Stimulated activated naive CD8-positive, alpha-beta T cell treated with anti-CD3 and anti-CD28 coated beads, Interleukin-15, Interleukin-2, amounts not matched to agents 100 ng/mL and 50 ng/mL, for 24 hours (primary cell): ENCODE data around the gene SLC2A9.

Source experiments
- H3K27ac Mint-ChIP-seq: one replicate; pipeline ENCODE4 v1.8.0; 2021; ENCODE audit warnings: mild to moderate bottlenecking, mixed read lengths
- H3K27me3 Mint-ChIP-seq: one replicate; pipeline ENCODE4 v1.8.0; 2021; ENCODE audit warnings: mixed read lengths
- H3K36me3 Mint-ChIP-seq: one replicate; pipeline ENCODE4 v1.8.0; 2021; ENCODE audit warnings: low read depth, mixed read lengths
- H3K4me1 Mint-ChIP-seq: one replicate; pipeline ENCODE4 v1.8.0; 2021; ENCODE audit warnings: low read depth, mixed read lengths
- H3K4me3 Mint-ChIP-seq: one replicate; pipeline ENCODE4 v1.8.0; 2021; ENCODE audit warnings: mild to moderate bottlenecking, mixed read lengths
- H3K9me3 Mint-ChIP-seq: one replicate; pipeline ENCODE4 v1.8.0; 2021; ENCODE audit warnings: mixed read lengths

SLC2A9 gene

DNA sequence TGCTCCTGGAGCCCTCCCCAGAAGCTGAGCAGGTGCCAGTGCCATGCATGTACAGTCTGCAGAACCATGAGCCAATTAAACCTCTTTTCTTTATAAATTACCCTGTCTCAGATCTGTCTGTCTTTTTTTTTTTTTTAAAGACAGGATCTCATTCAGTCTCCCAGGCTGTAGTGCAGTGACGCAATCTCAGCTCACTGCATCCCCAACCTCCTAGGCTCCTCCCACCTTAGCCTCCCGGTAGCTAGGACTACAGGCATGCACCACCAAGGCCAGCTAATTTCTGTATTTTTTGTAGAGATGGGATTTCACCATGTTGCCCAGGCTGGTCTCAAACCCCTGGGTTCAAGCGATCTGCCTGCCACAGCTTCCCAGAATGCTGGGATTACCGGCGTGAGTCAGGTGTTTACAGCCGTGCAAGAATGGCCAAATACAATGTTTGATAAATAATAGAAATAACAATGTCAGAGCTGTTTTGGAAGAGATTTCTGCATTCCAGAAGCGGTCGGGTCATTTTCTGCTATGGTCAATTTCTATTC, 68.8 kb downstream of the SLC2A9 start:
- Mint-ChIP-seq H3K9me3 (no peaks in the 10 kb centered on the region), H3K27me3 (no peaks in the 10 kb centered on the region), H3K4me3 (no peak overlapping the region), H3K4me1 (no peaks in the 10 kb centered on the region), H3K36me3 (no peaks in the 10 kb centered on the region), H3K27ac (no peak overlapping the region)

DNA sequence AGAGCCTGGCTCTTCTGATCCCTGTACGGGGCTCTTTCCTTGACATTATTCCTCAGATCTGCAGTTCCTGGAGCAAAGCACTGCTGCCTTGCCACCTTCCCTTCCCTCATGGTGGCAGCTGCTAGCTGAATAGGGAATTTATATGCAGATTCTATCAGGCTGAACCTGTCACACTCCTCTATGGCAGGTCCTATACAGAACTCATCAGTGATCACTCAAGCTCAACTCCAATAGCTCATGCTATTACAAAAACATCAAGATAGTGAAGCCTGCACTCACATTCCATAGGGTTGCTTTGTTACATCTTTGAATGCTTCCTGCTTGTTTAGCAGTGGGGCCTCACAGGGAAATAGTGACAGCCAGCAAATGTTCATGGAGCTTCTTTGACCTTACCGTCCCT, 71.7 kb downstream of the SLC2A9 start:
- no peaks in the 10 kb centered on the region for H3K36me3 Mint-ChIP-seq
- H3K27ac Mint-ChIP-seq, result no peak overlapping the region
- no peak overlapping the region for H3K4me3 Mint-ChIP-seq
- H3K27me3 Mint-ChIP-seq, result no peaks in the 10 kb centered on the region
- no peaks in the 10 kb centered on the region for H3K4me1 Mint-ChIP-seq
- H3K9me3 Mint-ChIP-seq, result no peaks in the 10 kb centered on the region

DNA sequence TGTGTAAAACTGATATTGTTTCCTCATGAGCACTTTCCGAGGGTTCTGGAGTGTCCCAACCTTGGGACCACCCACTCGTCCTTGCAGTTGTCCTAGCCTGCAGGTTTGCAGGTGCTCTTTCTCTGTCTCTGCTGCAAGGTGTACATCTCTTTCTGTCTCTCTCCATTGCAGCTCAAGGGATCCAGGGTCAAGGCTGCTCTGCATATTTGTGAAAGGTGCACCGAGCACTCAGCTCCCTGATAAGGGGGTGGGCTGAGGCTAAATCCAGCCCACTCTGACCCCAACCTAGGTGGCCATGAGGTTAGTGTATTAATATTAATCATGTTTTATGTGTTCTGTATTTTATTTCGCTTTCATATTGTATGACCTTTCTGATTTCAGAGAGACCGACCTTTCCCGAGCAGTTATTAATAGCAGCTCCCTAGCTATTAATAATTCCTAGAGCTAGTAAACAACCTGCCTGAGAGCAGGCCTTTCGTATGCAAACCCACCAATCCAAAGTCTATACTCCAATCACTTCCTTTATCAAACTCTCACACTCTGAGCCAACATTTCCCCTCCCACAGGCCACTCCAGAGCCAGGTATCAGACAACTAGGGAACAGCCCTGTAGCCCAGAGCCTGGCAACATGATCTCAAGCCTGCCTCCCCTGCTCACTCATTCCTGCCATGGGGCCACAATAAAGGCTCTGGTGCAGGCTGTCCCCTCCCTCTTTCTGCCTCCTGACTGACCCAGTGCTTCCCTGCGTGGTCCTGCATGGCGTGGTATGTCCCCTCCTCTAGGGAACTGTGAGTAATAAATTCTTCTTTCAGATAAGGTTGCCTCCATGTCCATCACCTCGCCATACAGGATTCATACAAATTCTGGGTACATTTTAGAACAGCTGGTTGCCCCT, 73.9 kb downstream of the SLC2A9 start:
- Mint-ChIP-seq H3K9me3 (no peaks in the 10 kb centered on the region), H3K27me3 (no peaks in the 10 kb centered on the region), H3K27ac (no peak overlapping the region), H3K36me3 (no peaks in the 10 kb centered on the region), H3K4me1 (no peaks in the 10 kb centered on the region), H3K4me3 (no peak overlapping the region)

DNA sequence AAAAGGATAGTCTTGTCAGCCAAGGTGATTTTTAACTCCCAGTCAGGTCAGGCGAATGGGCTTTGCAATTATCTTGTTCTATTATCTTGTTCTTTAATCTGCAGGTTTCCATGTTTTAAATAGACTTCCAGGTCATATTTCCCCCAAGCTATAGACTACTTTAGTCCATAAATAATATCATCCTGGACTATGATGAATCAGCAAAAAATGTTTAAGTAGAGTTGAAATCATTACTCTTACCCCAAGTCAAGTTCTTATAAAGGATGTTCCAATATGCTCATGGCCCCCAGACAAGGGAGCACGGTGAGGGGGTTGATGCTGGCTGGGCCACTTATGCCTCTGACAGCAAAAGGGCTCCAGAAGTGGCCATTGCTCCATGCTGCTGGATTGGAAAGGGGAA, 75.1 kb downstream of the SLC2A9 start:
- H3K36me3 Mint-ChIP-seq, result no peaks in the 10 kb centered on the region
- no peaks in the 10 kb centered on the region for H3K4me1 Mint-ChIP-seq
- no peaks in the 10 kb centered on the region for H3K9me3 Mint-ChIP-seq
- H3K27ac Mint-ChIP-seq, result no peak overlapping the region
- no peaks in the 10 kb centered on the region for H3K27me3 Mint-ChIP-seq
- H3K4me3 Mint-ChIP-seq, result no peak overlapping the region

DNA sequence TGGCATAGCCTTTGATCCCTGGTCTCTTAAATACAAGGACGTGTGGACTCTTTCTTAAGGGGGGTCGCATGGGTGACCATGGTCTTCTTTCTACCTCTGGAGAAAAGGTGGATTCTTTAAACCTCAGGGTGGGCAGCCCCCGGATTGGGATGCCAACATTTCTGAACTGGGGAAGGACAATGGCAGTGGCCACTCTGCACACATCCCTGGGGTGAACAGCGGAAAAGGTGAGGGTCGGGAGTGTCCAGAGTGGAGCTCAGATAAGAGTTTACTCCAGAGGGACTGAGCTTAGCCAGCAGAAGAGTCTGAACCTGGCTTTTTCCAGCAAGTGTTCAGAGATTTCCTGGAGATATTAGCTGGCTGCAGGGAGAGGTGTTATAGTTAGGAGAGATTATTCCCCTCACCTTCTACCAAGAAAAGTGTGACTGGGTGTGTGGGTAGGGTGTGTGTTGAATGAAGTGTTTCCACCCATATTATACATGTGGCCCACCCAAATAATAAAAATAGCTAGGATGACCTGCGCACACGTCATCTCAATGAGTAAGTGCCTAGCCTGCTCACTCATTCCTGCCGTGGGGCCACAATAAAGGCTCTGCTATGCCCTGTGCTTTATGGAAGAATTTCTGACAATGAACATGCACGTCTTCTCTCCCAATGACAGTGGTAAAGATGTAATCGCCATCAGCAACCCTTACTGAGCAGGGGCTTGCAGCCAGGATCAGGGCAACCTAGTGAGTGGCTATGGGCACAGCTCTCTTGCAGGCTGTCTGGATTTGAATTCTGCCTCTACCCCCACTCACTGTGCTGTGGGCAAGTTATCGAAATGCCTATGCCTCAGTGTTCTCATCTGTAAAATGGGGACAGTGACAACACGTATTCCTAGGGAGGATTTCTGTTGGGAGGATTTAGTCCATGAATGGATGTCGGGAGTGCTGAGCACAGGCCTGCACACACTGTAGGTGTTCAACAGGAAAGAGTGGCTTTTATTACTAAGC, 76.6 kb downstream of the SLC2A9 start:
- Mint-ChIP-seq H3K27me3 (no peaks in the 10 kb centered on the region), H3K36me3 (no peaks in the 10 kb centered on the region), H3K4me3 (no peak overlapping the region)

DNA sequence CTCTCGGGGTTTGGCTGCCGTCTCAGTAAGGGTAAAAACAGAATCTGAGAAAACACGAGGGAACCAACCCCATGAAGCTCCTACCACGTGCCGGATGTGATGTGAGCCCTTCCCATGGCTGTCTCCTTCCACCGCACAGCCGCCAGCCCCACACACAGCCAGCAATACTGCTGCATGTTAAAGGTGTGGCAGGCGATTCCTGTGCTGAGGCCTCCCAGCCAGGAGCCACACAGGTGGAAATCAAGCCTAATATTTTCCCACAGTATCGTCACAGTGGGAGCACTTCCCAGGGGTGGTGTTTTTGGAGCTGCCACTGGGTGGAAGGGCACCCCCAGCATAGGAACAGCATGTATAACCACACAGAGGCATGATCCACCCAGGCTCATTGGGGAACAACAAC, 77.5 kb downstream of the SLC2A9 start:
- H3K9me3 Mint-ChIP-seq, result no peaks in the 10 kb centered on the region
- H3K27ac Mint-ChIP-seq, result no peak overlapping the region
- no peak overlapping the region for H3K4me3 Mint-ChIP-seq
- no peaks in the 10 kb centered on the region for H3K36me3 Mint-ChIP-seq
- H3K4me1 Mint-ChIP-seq, result no peaks in the 10 kb centered on the region
- H3K27me3 Mint-ChIP-seq, result no peaks in the 10 kb centered on the region

More for the DNA sequence above, 76.6 kb downstream of the SLC2A9 start:
- Mint-ChIP-seq H3K27ac (no peak overlapping the region), H3K9me3 (no peaks in the 10 kb centered on the region), H3K4me1 (no peaks in the 10 kb centered on the region)

DNA sequence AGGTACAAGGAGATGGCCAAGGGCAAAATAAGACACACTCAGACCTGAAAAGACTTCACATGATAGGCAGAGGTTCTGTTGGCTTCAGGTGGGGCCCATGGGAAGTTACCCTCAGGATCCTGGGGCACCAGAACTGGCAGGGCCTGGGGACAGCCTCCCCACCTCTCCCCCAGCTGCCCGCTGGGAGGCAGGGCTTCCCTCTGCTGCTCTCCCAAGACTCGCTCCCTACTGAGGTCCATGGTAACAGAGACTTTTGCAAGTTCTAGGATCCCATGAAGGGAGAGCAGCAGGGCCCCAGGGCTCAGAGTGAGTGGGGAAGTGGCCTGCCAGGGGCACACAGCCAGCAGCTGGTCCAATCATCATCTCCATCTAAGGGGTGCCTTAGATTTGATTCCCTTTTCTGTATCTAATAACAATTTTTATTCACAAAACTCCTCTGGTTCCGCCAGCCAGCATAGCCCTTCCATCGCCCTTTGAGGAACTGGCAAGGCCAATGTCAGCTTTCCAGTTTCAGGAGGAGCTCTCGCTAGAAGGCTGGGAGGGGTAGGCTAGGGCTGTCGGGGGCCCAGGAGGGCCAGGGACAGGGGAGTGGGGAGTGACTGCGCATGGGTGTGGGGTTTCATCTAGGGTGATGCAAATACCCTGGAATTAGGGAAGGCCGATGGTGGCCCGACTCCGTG, 78.2 kb downstream of the SLC2A9 start:
- Mint-ChIP-seq H3K36me3 (no peaks in the 10 kb centered on the region), H3K9me3 (no peaks in the 10 kb centered on the region), H3K4me3 (no peak overlapping the region), H3K27me3 (no peaks in the 10 kb centered on the region), H3K4me1 (no peaks in the 10 kb centered on the region), H3K27ac (no peak overlapping the region)

DNA sequence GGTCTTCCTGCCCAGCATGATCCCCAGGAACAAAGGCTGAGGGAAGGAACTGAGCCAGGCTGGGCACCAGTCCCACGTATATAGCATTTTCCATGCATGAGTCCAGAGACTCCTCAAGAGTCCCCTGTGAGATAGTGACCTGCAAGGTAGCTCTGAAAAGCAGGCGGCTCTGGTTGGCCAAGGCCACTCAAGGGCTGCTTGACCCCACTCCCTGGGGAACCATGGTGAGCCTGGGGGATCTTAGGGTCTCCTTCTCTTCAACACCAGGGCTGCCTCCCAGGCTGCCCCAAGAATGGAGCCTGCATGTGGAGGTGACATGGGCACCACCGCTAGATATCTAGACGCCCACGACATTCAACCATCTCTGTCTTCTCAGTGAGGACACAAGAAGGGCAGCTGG, 79.2 kb downstream of the SLC2A9 start:
- Mint-ChIP-seq H3K27me3 (no peaks in the 10 kb centered on the region), H3K27ac (no peak overlapping the region), H3K9me3 (no peaks in the 10 kb centered on the region), H3K4me1 (no peaks in the 10 kb centered on the region), H3K36me3 (no peaks in the 10 kb centered on the region), H3K4me3 (no peak overlapping the region)

DNA sequence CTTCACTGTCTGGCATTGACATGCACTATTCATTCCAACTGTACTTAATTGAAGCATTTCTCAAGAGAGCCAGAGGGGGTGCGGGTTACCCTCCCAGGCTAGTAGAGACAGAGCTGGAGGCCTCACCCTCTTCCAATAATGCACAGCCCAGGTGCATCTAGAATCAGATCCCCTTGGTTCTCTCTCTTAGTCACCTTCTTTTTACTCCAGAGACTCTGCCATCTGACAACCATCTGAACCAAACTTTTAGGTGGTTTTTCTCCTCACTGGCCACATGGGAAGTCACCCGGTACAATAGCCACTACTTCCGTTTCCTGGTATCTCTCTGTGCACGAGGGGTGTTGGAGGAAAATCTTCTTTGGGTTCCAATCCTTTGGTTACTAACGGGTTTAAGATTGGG, 81.3 kb downstream of the SLC2A9 start:
- H3K4me1 Mint-ChIP-seq, result no peaks in the 10 kb centered on the region
- H3K9me3 Mint-ChIP-seq, result no peaks in the 10 kb centered on the region
- no peak overlapping the region for H3K27ac Mint-ChIP-seq
- no peaks in the 10 kb centered on the region for H3K36me3 Mint-ChIP-seq
- H3K27me3 Mint-ChIP-seq, result no peaks in the 10 kb centered on the region
- no peak overlapping the region for H3K4me3 Mint-ChIP-seq

DNA sequence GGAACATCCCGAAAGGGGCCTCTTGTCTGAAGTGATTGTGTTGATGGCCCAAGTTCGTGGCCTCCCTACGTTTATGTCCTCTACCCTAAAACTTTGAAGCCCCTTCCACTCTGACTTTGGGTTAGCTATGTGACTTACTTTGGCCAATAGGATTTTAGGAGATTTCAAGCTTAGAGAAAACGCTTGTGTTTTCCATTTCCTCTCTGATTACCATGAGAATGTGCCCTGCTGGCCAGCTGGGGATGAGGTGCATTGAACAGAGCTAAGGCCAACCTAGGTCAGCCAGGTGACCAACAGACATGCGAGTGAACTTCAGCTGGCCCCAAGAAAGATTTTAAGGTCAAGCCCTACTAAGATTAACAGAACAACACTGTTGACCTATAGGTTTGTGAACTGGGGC, 82.4 kb downstream of the SLC2A9 start:
- Mint-ChIP-seq H3K4me1 (no peaks in the 10 kb centered on the region), H3K36me3 (no peaks in the 10 kb centered on the region), H3K27ac (no peak overlapping the region), H3K27me3 (no peaks in the 10 kb centered on the region), H3K4me3 (no peak overlapping the region), H3K9me3 (no peaks in the 10 kb centered on the region)

DNA sequence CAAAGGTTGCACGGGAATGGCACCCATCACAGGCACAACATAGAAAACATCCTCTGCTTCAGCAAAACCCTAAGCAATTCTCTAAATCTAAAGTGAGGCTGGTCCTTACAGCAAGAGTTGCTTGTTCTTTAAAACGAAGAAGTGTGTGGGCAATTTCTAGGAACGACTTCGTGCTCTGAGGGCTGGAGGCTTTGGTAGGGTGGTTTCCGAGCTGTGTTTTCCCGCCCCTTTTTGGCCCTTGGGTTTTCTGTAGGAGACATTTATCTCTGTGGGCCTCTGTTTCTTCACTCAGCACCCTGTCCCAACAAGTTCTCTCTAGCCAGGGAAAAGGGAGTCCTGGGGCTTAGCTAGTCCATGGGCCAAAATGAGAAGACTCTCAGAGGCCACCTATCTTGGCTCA, 84.2 kb downstream of the SLC2A9 start:
- Mint-ChIP-seq H3K9me3 (no peaks in the 10 kb centered on the region), H3K36me3 (no peaks in the 10 kb centered on the region), H3K4me3 (no peak overlapping the region), H3K27ac (no peak overlapping the region), H3K4me1 (no peaks in the 10 kb centered on the region), H3K27me3 (no peaks in the 10 kb centered on the region)

DNA sequence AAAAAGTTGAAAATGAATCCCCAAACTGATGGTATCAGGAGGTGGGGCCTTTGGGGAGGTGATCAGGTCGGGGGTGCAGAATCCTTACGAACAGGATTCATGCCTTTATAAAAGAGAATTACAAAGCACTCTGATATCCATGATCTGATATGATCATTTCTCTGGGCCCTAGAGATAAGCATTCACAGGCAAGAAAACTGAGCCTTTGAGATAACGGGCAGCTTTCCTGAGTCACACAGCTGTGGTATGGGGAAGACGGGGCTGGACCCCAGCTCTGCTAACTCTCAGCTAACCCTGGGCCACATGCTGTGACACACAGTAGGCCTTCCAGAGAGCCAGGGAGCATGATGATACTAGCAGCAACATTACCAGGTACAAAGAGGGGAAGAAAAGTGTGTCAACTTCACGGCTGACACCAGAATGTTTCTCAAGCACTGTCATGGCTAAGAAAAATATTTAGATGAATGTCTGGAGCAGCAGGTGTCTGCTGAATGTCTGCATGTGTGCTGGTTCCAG, 85.1 kb downstream of the SLC2A9 start:
- H3K9me3 Mint-ChIP-seq, result no peaks in the 10 kb centered on the region
- H3K27ac Mint-ChIP-seq, result no peak overlapping the region
- H3K36me3 Mint-ChIP-seq, result no peaks in the 10 kb centered on the region
- no peaks in the 10 kb centered on the region for H3K27me3 Mint-ChIP-seq
- no peaks in the 10 kb centered on the region for H3K4me1 Mint-ChIP-seq
- no peak overlapping the region for H3K4me3 Mint-ChIP-seq

DNA sequence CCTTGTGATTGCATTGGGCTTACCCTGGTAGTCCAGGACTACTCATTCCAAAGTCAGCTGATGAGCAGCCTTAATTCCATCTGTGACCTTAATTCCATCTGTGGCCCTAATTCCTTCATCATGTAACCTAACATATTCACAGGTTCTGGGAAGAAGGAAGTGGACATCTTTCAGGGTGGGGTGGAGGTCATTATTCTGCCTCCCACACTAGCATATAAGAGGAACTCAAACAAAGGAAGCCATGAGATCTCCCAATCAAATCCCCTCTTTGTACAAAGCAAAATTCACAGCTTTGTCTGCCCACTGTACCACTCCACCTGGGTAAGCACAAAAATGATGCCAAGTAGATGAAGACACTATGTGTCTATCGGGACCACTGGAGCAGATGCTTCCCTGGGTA, 87.3 kb downstream of the SLC2A9 start:
- Mint-ChIP-seq H3K36me3 (no peaks in the 10 kb centered on the region), H3K4me1 (no peaks in the 10 kb centered on the region), H3K27me3 (no peaks in the 10 kb centered on the region), H3K4me3 (no peak overlapping the region), H3K9me3 (no peaks in the 10 kb centered on the region), H3K27ac (no peak overlapping the region)

DNA sequence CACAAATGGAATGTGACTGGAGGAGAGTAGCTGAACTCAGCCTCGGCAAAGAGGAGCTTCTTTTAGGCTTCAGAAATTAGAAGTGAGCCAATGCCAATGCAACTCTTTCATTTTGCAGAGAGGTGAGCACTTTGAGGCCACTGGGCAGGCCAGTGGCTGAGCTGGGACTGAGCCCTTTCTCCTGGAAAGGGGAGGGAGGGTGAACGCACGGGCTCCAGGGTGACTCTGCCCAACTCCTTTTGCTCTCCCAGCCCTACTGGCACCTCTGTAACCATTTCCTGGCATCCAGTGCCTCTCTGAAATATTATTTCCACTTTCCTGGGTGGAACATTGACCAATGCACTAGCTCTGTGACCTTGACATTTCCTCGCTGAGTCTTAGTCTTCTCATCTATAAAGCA, 88.1 kb downstream of the SLC2A9 start:
- no peaks in the 10 kb centered on the region for H3K36me3 Mint-ChIP-seq
- H3K4me1 Mint-ChIP-seq, result no peaks in the 10 kb centered on the region
- H3K27me3 Mint-ChIP-seq, result no peaks in the 10 kb centered on the region
- no peak overlapping the region for H3K27ac Mint-ChIP-seq
- H3K4me3 Mint-ChIP-seq, result no peak overlapping the region
- H3K9me3 Mint-ChIP-seq, result no peaks in the 10 kb centered on the region
